Kidney (tissue), 14 donors: ENCODE results near the gene HIC1. TPM values are rescaled to one million over a fixed set of nuclear protein-coding genes. Genes with fewer than 3 reads are reported as not detected.

Experiments used
- DNase-seq, 5 donors: peaks; one replicate each; pipeline ENCODE4 v3.0.0-alpha.2; 2013 to 2020
- FAIRE-seq: peaks from 2 replicates; lab custom pipeline; 2012; peaks lifted over from hg19 to GRCh38; lab: Jason Lieb, UNC
- H3K27ac ChIP-seq, 2 donors: one replicate each; pipeline ENCODE4 v1.7.0; 2013; ENCODE audit warnings: low read depth in 2 of 2, low read length in 2 of 2, inconsistent platforms in 1 of 2
- H3K27me3 ChIP-seq: one replicate; pipeline ENCODE4 v1.7.1; 2013; ENCODE audit warnings: low read length, inconsistent platforms; ENCODE audit not compliant: control insufficient read depth, insufficient read depth
- H3K36me3 ChIP-seq, 3 donors: one replicate each; pipeline versions ENCODE4 v1.7.0 to v1.7.1; 2013; ENCODE audit warnings: low read length in 3 of 3, control low read depth in 1 of 3, inconsistent platforms in 1 of 3; ENCODE audit not compliant: insufficient read depth in 3 of 3, control insufficient read depth in 2 of 3
- H3K4me1 ChIP-seq, 3 donors: one replicate each; pipeline versions ENCODE4 v1.7.0 to v1.7.1; 2013; ENCODE audit warnings: low read length in 3 of 3, inconsistent platforms in 1 of 3, low read depth in 1 of 3; ENCODE audit not compliant: control insufficient read depth in 2 of 3, insufficient read depth in 2 of 3
- H3K4me3 ChIP-seq, 3 donors: one replicate each; pipeline versions ENCODE4 v1.7.0 to v1.8.1; 2013; ENCODE audit warnings: low read length in 3 of 3, control low read depth in 1 of 3, inconsistent platforms in 1 of 3
- H3K9ac ChIP-seq, 3 donors: one replicate each; pipeline versions ENCODE4 v1.7.0 to v1.7.1; 2013; ENCODE audit warnings: low read length in 3 of 3, control low read depth in 1 of 3, inconsistent platforms in 1 of 3
- H3K9me3 ChIP-seq, 3 donors: one replicate each; pipeline versions ENCODE4 v1.7.0 to v1.7.1; 2013; ENCODE audit warnings: low read length in 3 of 3, control low read depth in 1 of 3, inconsistent platforms in 1 of 3; ENCODE audit not compliant: control insufficient read depth in 2 of 3, insufficient read depth in 1 of 3
- CTCF ChIP-seq: IDR thresholded peaks from 3 replicates; pipeline ENCODE4 v1.5.1; 2012; ENCODE audit warnings: mild to moderate bottlenecking, moderate library complexity, borderline replicate concordance; ENCODE audit not compliant: insufficient read depth; ENCODE audit errors: extremely low read depth
- intact Hi-C: fragments of 100-400 bp; cut with DNase I; formaldehyde crosslinking; loops from one replicate; pipeline ENCODE4 v1.11.1; 2022
- polyA plus RNA-seq: library from polyadenylated mRNA; stranded (reverse); fragments of 350-450 nt; fragmentation: Illumina TruSeq; extraction: RNeasy Lipid Tissue Mini Kit (QIAGEN cat#74804); gene quantifications from one replicate; pipeline ENCODE4 v1.2.3, GENCODE V29; 2014; ENCODE audit warnings: low read depth, low replicate concordance; ENCODE audit not compliant: insufficient read depth
- total RNA-seq: library from RNA; stranded (reverse); fragmentation: NEBNext Ultra II Directional; extraction: Animal tissue kit (Norgen Biotek cat#: 25700); gene quantifications from one replicate; pipeline ENCODE4 v1.2.1, GENCODE V29; 2021
- donor health status: control.
- donor health status: control.
- donor health status: control.
- donor health status: control.
- donor health status: control.
- donor health status: DM: yes; HTN: yes; CAD: no.
- donor health status: Normal renal cell carcinoma (clear cell type).

HIC1 gene
- total and polyA plus RNA-seq, 2 donors from 2014 or later: 2.7 to 13.0 TPM

- H3K27me3 ChIP-seq: no peaks in the 10 kb centered on the region
- H3K9ac ChIP-seq: no peak overlapping the region
- H3K9me3 ChIP-seq: no peaks in the 10 kb centered on the region
- no peak overlapping the region for H3K27ac ChIP-seq
- DNase-seq (no peak), FAIRE-seq (no peak)
- intact Hi-C loops: no loop called here
- H3K4me3 ChIP-seq: no peak overlapping the region
- peaks cover 0 to 15% (median 10%) of the 10 kb centered on the region in 3 donors for H3K4me1 ChIP-seq
- H3K36me3 ChIP-seq: peaks cover 0 to 5% (median 5%) of the 10 kb centered on the region in 3 donors
- no peak for TF ChIP-seq CTCF
Measured at GRCh38 chr17:2047590-2047989, 7.3 kb upstream of the HIC1 start.

GRCh38 chr17:2048805-2049204 lies 6.1 kb upstream of the HIC1 start:
- Histone ChIP-seq H3K36me3 (peaks cover 0 to 2% (median 0%) of the 10 kb centered on the region in 3 donors), H3K4me1 (peaks cover 0 to 11% (median 4%) of the 10 kb centered on the region in 3 donors), H3K27ac (no peak overlapping the region), H3K9me3 (no peaks in the 10 kb centered on the region), H3K4me3 (peak overlapping the region; percentile 5 to 85 (median 60)), H3K9ac (peak overlapping the region in 2 of 3 donors; percentile 15 to 92), H3K27me3 (peaks cover 5% of the 10 kb centered on the region)
- no peak for FAIRE-seq
- DNase-seq: peak in 1 of 5 donors; percentile 18
- TF ChIP-seq CTCF: no peak
- intact Hi-C loops: no loop called here

- FAIRE-seq (no peak), DNase-seq (peak; percentile 88 to 95 (median 92))
- Histone ChIP-seq H3K27me3 (peaks cover 5% of the 10 kb centered on the region), H3K36me3 (no peaks in the 10 kb centered on the region), H3K27ac (peak overlapping the region in 1 of 2 donors; percentile 23), H3K9ac (peak overlapping the region; percentile 2 to 92 (median 15)), H3K9me3 (no peaks in the 10 kb centered on the region), H3K4me1 (peaks cover 0 to 14% (median 4%) of the 10 kb centered on the region in 3 donors), H3K4me3 (peak overlapping the region; percentile 5 to 85 (median 60))
- TF ChIP-seq CTCF: no peak
- intact Hi-C loops: no loop called here
Measured at GRCh38 chr17:2049333-2050299, 5.3 kb upstream of the HIC1 start.
